ENCODE measurements around the gene CHRDL2. TPM values are rescaled to one million over a fixed set of nuclear protein-coding genes. Genes with fewer than 3 reads are reported as not detected.

Gene CHRDL2
- total RNA-seq, 1 donor: not detected

- H3K4me3 ChIP-seq (ENCODE audit: low read depth, low read length): no peak overlapping the region
- no peak for TF ChIP-seq CTCF (IDR thresholded peaks at IDR 0.05; ENCODE audit: insufficient read depth, low read length)
- no peak for DNase-seq (ENCODE audit: low read depth)
These were observed 16.3 kb downstream of the CHRDL2 start for GRCh38 chr11:74714904-74715303.

GRCh38 chr11:74713686-74714085 is 17.5 kb downstream of the CHRDL2 start:
- TF ChIP-seq CTCF (IDR thresholded peaks at IDR 0.05; ENCODE audit: insufficient read depth, low read length): no peak
- no peak overlapping the region for H3K4me3 ChIP-seq (ENCODE audit: low read depth, low read length)
- no peak for DNase-seq (ENCODE audit: low read depth)

GRCh38 chr11:74710281-74710938 is 20.8 kb downstream of the CHRDL2 start:
- TF ChIP-seq CTCF (IDR thresholded peaks at IDR 0.05; ENCODE audit: insufficient read depth, low read length): no peak
- H3K4me3 ChIP-seq (ENCODE audit: low read depth, low read length): no peak overlapping the region
- DNase-seq (ENCODE audit: low read depth): peak; percentile 88

- no peak for TF ChIP-seq CTCF (IDR thresholded peaks at IDR 0.05; ENCODE audit: insufficient read depth, low read length)
- H3K4me3 ChIP-seq (ENCODE audit: low read depth, low read length): no peak overlapping the region
- DNase-seq (ENCODE audit: low read depth): no peak
These were observed 22.1 kb downstream of the CHRDL2 start for GRCh38 chr11:74709175-74709574.

- no peak for DNase-seq (ENCODE audit: low read depth)
- H3K4me3 ChIP-seq (ENCODE audit: low read depth, low read length): no peak overlapping the region
- no peak for TF ChIP-seq CTCF (IDR thresholded peaks at IDR 0.05; ENCODE audit: insufficient read depth, low read length)
These were observed 23.4 kb downstream of the CHRDL2 start for GRCh38 chr11:74707602-74708510.

- no peak for TF ChIP-seq CTCF (IDR thresholded peaks at IDR 0.05; ENCODE audit: insufficient read depth, low read length)
- DNase-seq (ENCODE audit: low read depth): no peak
These were observed 24.0 kb downstream of the CHRDL2 start for GRCh38 chr11:74707182-74707581.

More at GRCh38 chr11:74707182-74707581, 24.0 kb downstream of the CHRDL2 start:
- no peak overlapping the region for H3K4me3 ChIP-seq (ENCODE audit: low read depth, low read length)
